GM18499 (cell line): ENCODE results near the gene GID8.
"Not testable (repeated sequence)": the region's sequence is repeated elsewhere in the genome, so short reads cannot be mapped to it uniquely, and the experiment has no call there.

Experiments used
- ATAC-seq: cut with Tn5 transposase; IDR thresholded peaks from one replicate; pipeline ENCODE4 v1.9.1; 2021; ENCODE audit warnings: moderate number of reproducible peaks; ENCODE audit not compliant: insufficient read depth, unreplicated experiment

The GID8 gene

DNA sequence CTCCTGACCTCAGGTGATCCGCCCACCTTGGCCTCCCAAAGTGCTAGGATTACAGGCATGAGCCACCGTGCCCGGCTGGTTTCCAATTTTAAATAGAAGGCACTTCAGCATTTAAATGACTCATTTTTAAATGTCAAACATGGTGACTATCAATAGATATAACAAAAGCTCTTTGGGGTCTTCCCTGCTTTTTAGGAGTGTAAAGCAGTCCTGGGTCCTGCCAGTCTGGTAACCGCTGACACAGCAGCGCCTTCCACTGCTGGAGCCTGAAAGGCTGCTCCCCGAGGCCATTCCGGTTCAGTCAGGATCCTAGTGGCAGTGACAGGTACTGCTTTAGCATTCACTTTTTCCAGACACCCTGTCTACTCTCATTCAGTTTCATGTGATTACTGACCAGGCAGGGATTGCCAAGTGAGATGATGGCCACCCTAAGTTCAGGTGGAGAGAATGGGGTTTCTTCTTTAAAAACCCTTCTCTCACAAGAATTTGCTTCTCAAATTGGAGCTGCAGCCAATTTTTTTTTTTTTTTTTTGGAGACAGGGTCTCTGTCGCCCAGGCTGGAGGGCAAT lies 16.7 kb upstream of the GID8 start:
- no peak for ATAC-seq

- ATAC-seq = no peak
Measured at GRCh38 chr20:62922451-62922921, 15.5 kb upstream of the GID8 start.

DNA sequence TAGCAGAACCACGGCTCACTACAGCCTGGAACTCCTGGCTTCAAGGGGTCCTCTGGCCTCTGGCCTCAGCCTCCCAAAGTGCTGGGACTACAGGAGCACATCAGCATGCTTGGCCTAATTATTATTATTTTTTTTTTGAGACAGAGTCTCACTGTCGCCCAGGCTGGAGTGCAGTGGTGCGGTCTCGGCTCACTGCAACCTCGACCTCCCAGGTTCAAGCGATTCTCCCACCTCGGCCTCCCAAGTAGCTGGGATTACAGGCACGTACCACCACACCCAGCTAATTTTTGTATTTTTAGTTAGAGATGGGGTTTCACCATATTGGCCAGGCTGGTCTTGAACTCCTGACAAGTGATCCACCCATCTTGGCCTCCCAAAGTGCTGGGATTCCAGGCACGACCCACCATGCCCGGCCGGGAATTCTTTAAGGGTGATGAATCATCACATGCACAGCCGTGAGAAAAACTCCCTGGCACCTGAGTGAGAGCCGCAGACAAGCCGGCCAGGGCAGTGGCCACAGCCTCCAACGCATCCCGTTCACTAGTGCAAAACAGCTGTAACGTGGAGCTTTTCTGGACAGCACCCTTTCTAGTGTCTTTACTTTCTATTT lies 14.8 kb upstream of the GID8 start:
- not testable (repeated sequence) for ATAC-seq

- ATAC-seq = no peak
Measured at GRCh38 chr20:62923669-62924441, 14.1 kb upstream of the GID8 start.

- ATAC-seq = no peak
Measured at GRCh38 chr20:62924442-62925075, 13.4 kb upstream of the GID8 start.

GRCh38 chr20:62925076-62925419 lies 12.9 kb upstream of the GID8 start:
- no peak for ATAC-seq

GRCh38 chr20:62925420-62926228 lies 12.3 kb upstream of the GID8 start:
- ATAC-seq = no peak

DNA sequence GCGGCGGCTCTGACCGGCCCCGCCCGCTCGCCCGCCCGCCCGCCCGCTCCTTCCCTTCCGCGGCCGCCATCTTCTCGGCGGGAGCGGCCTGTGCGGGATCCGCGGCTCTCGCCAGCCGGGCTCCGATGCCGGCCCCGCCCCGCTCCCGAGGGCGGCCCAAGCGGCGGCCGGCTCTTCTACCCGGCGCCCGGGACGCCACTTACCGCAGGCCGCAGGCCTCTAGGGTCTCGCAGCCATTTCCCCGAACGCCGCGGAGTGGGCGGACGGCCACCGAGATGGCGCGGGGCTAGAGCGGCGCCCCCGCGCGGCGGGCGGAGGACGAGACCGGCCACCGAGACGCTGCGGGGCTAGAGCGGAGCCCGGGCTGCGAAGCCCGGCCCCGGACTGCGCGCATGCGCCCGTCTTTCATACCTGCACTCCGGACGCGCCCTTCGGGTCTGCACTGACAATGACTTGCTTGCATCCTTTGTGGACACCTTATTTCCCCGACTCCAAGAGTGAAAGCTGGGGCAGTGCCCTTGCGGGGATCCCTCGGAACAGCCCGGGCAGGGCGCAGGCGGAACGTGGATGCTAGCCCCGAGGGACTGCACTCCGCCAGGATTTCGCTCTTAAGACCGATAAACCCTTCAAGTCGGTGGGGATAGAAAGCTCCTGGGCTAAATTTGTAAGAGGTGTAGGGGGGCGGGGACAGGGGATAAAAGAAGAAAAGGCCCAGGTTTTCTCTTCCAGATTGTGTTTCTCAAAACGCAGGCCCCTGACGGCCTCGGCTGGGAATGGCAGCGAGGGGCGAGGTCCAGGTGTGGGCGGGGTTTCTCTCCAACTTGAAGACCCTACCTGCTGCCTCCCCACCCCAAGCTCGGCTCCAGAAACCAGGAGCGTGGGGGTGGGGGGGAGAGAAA lies 11.5 kb upstream of the GID8 start, which contains the start of gene DIDO1:
Gene DIDO1, minus strand, starts transcription at position 277 of the 899 bp plus-strand sequence.
- peak; percentile 61 for ATAC-seq

GRCh38 chr20:62927128-62927705 lies 10.7 kb upstream of the GID8 start:
- ATAC-seq = no peak

DNA sequence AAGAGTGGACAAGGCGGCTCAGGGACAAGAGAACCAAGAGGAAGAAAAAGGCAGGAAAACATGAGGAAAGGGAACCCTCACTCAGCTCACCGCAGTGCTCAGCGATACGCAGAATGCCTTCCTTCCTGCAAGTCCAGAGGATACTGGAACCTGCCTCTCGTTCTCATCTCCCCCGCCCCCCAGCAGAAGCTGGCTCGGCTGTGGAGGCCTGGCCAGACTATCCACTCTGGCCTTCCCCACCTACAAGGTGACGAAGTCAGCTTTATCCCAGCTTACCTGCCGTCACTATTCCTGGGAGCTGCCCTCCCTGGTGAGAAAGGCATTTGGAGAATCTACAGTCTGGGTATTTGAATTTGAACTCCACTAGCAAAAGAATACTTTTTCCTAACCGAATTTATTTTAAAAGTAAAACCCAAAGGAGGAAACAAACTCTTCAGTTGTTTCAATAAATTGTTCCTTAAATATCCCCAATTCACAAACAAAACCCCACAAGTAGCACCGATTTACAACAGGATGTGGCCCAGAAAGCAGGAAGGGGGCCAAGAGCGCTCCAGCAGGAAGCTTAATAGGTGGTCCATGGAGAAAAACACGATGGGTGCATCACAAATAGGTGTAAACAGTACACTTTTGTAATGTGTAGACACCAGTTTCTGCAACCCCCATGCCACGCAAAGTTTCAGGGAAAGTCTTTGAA lies 9.6 kb upstream of the GID8 start:
- ATAC-seq = no peak

DNA sequence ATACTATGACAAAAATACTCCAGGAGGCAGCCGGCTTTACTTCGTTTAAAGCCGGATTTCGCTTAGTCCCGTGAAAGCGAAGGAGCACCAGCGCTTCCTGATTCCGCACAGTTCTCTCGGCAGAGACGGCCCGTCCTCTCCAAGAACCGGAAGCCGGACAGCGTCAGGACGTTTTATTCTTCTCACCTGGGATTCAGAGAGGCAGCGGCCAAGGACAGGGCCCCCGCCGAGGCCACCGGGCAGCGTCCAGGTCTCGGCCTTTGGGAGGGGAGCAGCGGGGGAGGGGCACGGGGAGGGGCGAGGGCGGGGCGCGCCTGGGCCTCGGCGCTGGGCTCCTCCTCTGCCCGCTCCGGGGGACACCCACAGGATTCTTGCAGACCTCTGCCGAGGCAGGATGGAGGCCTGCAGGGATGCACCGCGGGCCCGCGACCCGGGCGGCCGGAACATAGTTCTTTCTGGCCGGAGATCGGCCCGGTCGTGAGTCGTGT lies 8.9 kb upstream of the GID8 start:
- ATAC-seq = no peak

DNA sequence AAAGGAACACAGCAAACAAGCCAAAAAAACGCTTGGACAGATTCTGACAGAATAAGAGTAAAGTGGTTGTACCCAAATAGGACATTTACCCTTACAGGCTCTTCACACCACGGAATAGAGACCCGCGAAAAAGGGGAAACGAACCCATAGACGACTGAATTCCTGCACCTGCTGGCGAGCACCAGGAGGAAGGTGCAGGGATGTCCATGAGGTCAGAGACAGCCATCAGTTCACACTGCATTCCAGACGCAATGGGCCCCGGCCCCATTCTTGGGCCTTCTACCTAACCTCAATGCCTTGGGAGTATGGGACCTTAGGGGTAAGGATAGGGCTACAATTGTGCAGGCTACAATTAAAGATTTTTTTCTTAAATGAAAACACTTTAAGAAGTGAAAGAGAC lies 6.5 kb upstream of the GID8 start:
- no peak for ATAC-seq

DNA sequence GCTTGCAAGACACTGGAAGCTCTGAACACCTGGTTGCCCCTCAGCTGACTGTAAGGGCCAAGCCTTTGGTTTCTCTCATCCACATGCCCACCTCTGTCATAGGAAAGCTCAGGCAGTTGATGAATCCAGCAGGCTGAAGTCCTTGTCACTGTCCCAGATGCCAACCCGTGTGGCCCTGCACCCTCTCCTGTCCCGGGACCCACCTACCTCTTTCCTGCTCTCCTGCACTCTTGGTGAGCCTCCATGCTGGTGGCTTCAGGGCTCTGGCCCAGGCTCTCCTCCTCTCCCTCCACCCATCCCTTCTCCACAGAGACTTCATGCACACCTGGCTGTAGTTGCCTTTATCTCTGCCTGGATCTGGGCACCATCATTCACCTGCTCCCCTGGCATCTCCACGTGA lies 4.0 kb upstream of the GID8 start:
- ATAC-seq = no peak

DNA sequence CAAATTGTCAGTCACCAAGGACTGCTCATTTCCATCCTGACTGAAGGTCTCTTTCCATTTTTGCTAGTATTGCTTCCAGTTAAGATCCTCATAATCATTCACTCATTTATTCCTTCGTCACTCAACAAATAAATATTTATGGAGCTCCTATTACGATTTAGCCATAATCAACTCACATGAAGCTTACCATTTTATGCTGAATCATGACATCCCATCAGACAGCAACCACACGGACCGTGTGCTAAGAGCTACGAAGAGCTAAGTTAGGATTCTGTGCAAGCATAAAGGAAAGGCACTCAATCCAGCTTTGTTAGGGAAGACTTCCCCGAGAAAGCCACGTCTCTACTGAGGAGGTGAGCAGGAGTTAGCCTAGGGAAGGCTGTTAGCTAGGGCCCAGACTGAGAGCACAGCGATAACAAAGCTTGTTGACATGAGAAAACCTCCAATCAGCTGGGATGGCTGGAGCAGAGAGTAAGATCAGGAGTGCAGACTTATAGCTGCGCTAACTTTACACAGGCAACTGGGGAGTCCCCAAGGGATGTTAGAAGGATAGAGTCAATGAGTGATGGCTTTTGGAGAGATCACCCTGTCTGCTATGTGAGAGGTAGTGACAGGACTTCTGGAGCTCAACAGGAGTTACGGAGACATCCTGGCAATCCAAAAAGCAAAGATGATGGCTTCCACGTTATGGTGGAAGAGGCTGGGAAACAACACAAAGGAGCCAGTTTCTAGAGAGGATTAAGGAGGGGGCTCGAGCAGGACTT lies 2.6 kb upstream of the GID8 start:
- ATAC-seq = no peak

- no peak for ATAC-seq
Measured at GRCh38 chr20:62935968-62936585, 1.9 kb upstream of the GID8 start.

- peak; percentile 61 for ATAC-seq
Measured at GRCh38 chr20:62937268-62938104, 461 bp upstream of the GID8 start.
